HG03280 (cell line): Measurements from ENCODE around the gene DNAJC11.
"Not testable (repeated sequence)": the region's sequence is repeated elsewhere in the genome, so short reads cannot be mapped to it uniquely, and the experiment has no call there.

Experiments used
- ATAC-seq: cut with Tn5 transposase; IDR thresholded peaks from one replicate; pipeline ENCODE4 v1.9.1; 2021; ENCODE audit warnings: mild to moderate bottlenecking, moderate library complexity; ENCODE audit not compliant: unreplicated experiment

Gene DNAJC11

DNA sequence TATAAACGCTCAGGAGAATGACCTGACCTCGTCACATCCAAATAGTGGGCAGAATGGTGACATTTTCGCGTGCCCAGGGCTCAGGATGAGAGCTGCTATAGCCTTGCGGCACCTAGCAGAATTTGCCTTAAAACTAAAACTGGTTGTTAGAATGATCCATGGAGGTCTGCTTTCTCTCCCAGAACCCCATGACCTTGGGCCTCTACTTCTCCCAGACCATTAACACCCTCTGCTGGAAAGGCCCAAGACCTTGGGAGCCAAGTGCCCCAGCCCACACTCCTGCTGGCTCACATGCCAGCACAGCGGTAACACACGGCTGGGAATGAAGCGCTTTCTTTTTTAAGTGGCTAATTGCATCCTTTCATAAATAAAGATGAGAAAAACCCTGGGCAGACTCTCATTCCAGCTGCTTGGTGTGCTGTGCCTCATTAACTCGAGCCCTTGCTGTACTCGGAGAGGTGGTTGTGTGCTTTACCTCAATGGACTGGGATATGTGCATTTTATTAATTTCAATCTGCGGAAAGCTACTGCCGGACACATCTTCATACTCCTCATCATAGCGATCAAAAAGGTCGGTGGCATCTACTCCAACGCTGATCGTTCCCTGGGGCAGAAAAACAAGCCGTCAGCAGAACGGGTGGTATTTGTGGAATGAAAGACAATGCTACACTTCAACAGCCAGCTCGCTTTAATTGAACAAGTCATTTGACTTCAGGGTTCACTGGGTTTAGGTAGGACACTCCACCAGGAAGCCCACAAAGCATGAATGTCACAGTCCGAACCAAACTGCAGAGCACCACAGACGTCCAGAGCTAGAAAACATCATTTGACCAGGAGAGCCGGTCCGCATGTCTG, 48.0 kb downstream of the DNAJC11 start:
- no peak for ATAC-seq

DNA sequence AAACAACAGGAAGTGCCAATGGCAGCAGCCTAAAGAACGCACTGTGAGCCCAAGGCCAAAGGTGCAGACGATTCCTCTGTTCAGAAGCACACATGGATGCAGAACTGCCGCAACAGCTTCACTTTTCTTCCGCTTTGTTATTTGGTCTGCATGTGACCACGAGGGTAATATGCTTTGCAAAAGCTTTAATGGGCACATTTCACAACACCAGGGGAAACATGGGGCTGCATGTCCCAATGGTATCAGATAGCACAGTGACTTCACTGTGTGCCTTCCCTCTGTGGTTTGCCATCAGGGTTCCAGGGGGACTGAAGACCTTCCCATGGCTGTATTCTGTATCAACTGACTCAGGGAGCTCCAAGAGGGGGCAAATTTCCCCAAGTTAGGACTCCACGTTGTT, 48.6 kb downstream of the DNAJC11 start:
- ATAC-seq, result no peak

DNA sequence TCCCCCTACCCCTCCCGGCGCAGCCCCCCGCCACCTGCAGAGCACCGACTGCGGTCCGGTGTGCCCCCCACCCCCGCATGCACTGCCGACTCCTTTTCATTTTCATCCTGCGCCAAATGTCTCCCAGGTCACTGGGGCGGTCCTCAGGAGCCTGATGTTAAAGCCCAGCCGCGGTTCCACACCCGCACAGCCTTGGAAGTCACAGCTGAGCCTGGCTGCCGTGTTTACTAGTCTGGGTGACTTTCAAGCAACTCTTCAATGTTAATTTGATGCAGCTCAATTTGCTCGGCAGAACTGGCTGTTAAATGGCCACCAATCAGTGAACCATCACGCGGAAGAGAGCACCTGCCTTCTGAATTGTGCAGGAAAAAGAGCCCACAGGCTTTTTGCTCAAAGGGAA, 49.7 kb downstream of the DNAJC11 start:
- ATAC-seq, result no peak

DNA sequence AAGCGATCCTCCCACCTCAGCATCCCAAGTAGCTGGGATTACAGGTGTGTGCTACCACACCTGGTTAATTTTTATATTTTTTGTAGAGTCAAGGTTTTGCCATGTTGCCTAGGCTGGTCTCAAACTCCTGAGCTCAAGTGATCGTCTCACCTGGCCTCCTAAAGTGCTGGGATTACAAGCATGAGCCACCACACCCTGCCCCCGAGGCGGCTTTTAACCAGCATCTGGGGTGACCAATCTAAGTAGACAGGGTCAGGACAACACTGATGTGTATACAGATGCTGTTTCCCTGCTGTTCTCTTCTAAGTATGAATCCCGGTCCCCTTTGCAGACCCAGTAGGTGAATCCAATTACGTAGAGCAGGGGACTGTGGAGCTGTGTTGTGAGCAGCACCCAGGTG, 53.1 kb downstream of the DNAJC11 start:
- no peak for ATAC-seq

- ATAC-seq, result no peak
Observed at GRCh38 chr1:6646499-6647148, 55.0 kb downstream of the DNAJC11 start.

DNA sequence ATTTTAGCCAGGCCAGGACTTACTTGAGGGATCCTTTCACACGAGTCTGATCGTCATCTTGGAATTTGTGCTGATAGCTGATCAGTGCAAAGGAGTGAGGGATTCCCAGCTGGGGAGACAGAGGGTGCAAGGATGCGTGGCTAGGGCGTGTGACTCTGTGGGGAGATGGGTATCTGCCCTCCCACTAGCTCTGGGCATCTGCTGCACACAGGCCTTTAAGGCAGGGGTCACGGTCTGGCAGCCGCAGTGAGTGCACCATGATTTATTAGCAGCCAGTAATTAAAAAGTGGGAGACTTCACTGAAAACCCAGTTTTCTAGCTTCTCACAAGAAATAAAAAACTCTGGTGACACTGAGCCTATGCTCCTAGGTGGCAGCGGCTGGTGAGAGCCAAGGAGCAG, 56.6 kb downstream of the DNAJC11 start:
- no peak for ATAC-seq

- ATAC-seq, result not testable (repeated sequence)
Observed at GRCh38 chr1:6640867-6641266, 60.7 kb downstream of the DNAJC11 start.

GRCh38 chr1:6638226-6638625, 63.4 kb downstream of the DNAJC11 start:
- ATAC-seq, result no peak

- ATAC-seq, result no peak
Observed at GRCh38 chr1:6637770-6638169, 63.8 kb downstream of the DNAJC11 start.

- ATAC-seq, result not testable (repeated sequence)
Observed at GRCh38 chr1:6636778-6637177, 64.8 kb downstream of the DNAJC11 start.

GRCh38 chr1:6635910-6636760, 65.5 kb downstream of the DNAJC11 start:
- no peak for ATAC-seq

DNA sequence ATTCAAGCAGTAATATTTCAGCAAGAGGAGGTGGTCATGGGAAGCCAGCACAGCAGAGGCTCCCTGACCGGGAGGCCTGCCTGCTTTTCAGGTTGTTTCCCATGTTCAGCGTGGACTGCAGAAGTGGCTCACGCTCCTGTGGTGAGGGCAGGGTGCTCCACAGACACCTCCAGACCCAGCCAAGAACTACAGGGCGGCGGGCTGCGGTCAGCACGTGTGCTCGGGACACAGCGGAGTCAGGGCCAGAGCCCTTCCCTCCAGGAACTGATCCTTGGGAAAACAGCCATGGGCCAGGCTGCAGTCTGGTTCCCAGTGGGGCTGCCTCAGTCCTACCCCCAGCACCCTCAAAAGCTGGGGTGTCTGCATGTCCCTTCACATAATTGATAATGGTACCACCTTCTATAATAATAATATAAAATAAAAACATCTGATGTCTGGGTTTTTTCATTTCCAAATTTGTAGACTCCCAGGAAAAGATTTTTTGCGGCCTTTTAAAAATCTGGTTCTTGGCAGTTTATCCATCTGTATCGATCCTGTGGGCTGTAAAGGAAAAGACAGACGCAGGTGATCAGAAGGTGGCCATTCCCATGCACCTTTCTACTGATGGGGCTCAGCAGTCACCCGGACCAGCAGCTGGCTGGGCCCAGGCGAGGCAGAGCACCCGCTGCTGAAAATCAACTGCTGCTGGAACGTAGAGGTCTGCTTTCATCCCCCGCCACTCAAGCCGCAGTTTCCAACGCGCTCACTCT, 66.3 kb downstream of the DNAJC11 start:
- ATAC-seq, result no peak

GRCh38 chr1:6634371-6635052, 67.1 kb downstream of the DNAJC11 start:
- no peak for ATAC-seq

GRCh38 chr1:6632588-6633514, 68.8 kb downstream of the DNAJC11 start:
- ATAC-seq, result no peak

- no peak for ATAC-seq
Observed at GRCh38 chr1:6631058-6631457, 70.6 kb downstream of the DNAJC11 start.

- no peak for ATAC-seq
Observed at GRCh38 chr1:6630027-6630426, 71.6 kb downstream of the DNAJC11 start.

DNA sequence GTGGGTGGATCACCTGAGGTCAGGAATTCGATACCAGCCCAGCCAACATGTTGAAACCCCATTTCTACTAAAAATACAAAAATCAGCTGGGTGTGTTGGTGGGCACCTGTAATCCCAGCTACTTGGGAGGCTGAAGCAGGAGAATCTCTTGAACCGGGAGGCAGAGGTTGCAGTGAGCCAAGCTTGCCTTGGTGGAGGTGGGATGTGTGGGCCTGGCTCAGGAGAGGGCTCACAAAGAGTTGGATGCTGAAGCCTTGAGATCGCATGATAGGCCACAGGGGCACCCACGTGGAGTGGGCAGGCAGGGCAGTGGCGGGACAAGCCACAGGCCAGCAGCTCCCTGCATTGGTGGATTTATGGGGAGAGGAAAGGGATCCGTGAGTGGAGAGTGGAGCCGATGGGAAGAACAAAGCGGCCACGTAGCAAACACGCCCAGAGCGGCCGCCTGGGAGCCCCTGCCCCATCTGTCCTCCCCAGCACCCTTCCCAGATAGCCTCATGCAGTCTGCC, 72.6 kb downstream of the DNAJC11 start:
- no peak for ATAC-seq

- ATAC-seq, result no peak
Observed at GRCh38 chr1:6627841-6628545, 73.6 kb downstream of the DNAJC11 start.
